Measurements from ENCODE around the gene SND1. TPM values are rescaled to one million over a fixed set of nuclear protein-coding genes. Genes with fewer than 3 reads are reported as not detected.
"Not testable (repeated sequence)": the region's sequence is repeated elsewhere in the genome, so short reads cannot be mapped to it uniquely, and the experiment has no call there.

Gene SND1
- total RNA-seq, 1 donor from 2014 or later, result 88.5 TPM

GRCh38 chr7:127835679-127836078 lies 183.7 kb downstream of the SND1 start:
- no peak for DNase-seq

GRCh38 chr7:127837816-127838410 lies 185.9 kb downstream of the SND1 start:
- not testable (repeated sequence) for DNase-seq

GRCh38 chr7:127838816-127839415 lies 186.9 kb downstream of the SND1 start:
- DNase-seq, result no peak

- no peak for DNase-seq
Observed at GRCh38 chr7:127840226-127840951, 188.4 kb downstream of the SND1 start.

- DNase-seq, result no peak
Observed at GRCh38 chr7:127844165-127844564, 192.2 kb downstream of the SND1 start.

GRCh38 chr7:127844707-127845331 lies 192.8 kb downstream of the SND1 start:
- no peak for DNase-seq

- no peak for DNase-seq
Observed at GRCh38 chr7:127845522-127846214, 193.7 kb downstream of the SND1 start.

- DNase-seq, result no peak
Observed at GRCh38 chr7:127847641-127848040, 195.6 kb downstream of the SND1 start.

- DNase-seq, result no peak
Observed at GRCh38 chr7:127848241-127848640, 196.2 kb downstream of the SND1 start.

GRCh38 chr7:127850195-127850594 lies 198.2 kb downstream of the SND1 start:
- no peak for DNase-seq

- no peak for DNase-seq
Observed at GRCh38 chr7:127854383-127854782, 202.4 kb downstream of the SND1 start.

GRCh38 chr7:127857464-127857841 lies 205.5 kb downstream of the SND1 start:
- DNase-seq, result no peak

- DNase-seq, result no peak
Observed at GRCh38 chr7:127858091-127858914, 206.3 kb downstream of the SND1 start.

- DNase-seq, result no peak
Observed at GRCh38 chr7:127858915-127859189, 206.9 kb downstream of the SND1 start.

GRCh38 chr7:127859330-127859729 lies 207.3 kb downstream of the SND1 start:
- no peak for DNase-seq

- no peak for DNase-seq
Observed at GRCh38 chr7:127862525-127862924, 210.5 kb downstream of the SND1 start.

- DNase-seq, result no peak
Observed at GRCh38 chr7:127863082-127863481, 211.1 kb downstream of the SND1 start.

- no peak for DNase-seq
Observed at GRCh38 chr7:127865466-127865865, 213.5 kb downstream of the SND1 start.

GRCh38 chr7:127870231-127870907 lies 218.4 kb downstream of the SND1 start:
- DNase-seq, result no peak

- DNase-seq, result no peak
Observed at GRCh38 chr7:127871226-127871625, 219.2 kb downstream of the SND1 start.

GRCh38 chr7:127872122-127872521 lies 220.1 kb downstream of the SND1 start:
- DNase-seq, result no peak
